BE2C (cell line): ENCODE measurements around the gene CHURC1.

ENCODE experiments used
- DNase-seq: peaks from one replicate; pipeline ENCODE4 v3.0.0-alpha.2; 2020
- H3K27me3 ChIP-seq: fragments of 250-450 bp; sonication (Bioruptor Pico); 2 replicates; pipeline ENCODE4 v1.5.1; 2020; ENCODE audit warnings: mild to moderate bottlenecking
- H3K36me3 ChIP-seq: fragments of 250-450 bp; sonication (Bioruptor Pico); 2 replicates; pipeline ENCODE4 v1.5.1; 2020; ENCODE audit warnings: mild to moderate bottlenecking
- H3K4me1 ChIP-seq: fragments of 250-450 bp; sonication (Bioruptor Pico); 2 replicates; pipeline ENCODE4 v1.5.1; 2020
- H3K4me3 ChIP-seq: 2 replicates; pipeline ENCODE4 v1.5.1; 2011; ENCODE audit warnings: low read depth, low read length
- H3K9me3 ChIP-seq: fragments of 250-450 bp; sonication (Bioruptor Pico); 2 replicates; pipeline ENCODE4 v1.5.1; 2020
- TF ChIP-seq, protein P1 (sequence below): IDR thresholded peaks from 2 replicates; pipeline ENCODE4 v1.5.1; 2012; ENCODE audit warnings: mild to moderate bottlenecking, low read depth, low read length

The CHURC1 gene

DNA sequence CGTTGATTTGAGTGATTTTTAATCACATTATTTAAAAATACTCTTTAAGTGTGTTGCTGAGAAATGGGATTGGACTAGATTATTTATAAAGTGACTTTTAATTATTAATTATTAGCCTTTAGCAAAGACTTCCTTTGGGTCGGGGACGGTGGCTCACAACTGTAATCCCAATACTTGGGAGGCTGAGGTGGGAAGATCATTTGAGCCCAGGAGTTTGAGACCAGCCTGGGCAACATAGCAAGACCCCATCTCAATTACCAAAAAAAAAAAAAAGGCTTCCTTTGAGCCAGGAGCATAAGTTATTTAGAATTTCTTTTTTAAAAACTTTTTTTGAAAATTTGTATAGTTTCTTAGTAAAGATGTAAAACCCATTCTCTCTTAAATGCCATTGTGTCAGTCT lies 8.8 kb downstream of the CHURC1 start:
- H3K36me3 ChIP-seq, result peaks cover 16% of the 10 kb centered on the region
- DNase-seq, result no peak

GRCh38 chr14:64926398-64926995 lies 12.2 kb downstream of the CHURC1 start:
- TF ChIP-seq, protein P1, sequence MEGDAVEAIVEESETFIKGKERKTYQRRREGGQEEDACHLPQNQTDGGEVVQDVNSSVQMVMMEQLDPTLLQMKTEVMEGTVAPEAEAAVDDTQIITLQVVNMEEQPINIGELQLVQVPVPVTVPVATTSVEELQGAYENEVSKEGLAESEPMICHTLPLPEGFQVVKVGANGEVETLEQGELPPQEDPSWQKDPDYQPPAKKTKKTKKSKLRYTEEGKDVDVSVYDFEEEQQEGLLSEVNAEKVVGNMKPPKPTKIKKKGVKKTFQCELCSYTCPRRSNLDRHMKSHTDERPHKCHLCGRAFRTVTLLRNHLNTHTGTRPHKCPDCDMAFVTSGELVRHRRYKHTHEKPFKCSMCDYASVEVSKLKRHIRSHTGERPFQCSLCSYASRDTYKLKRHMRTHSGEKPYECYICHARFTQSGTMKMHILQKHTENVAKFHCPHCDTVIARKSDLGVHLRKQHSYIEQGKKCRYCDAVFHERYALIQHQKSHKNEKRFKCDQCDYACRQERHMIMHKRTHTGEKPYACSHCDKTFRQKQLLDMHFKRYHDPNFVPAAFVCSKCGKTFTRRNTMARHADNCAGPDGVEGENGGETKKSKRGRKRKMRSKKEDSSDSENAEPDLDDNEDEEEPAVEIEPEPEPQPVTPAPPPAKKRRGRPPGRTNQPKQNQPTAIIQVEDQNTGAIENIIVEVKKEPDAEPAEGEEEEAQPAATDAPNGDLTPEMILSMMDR, result no peak
- H3K27me3 ChIP-seq, result no peaks in the 10 kb centered on the region
- H3K4me1 ChIP-seq, result no peaks in the 10 kb centered on the region
- no peak for DNase-seq
- no peak overlapping the region for H3K4me3 ChIP-seq
- no peaks in the 10 kb centered on the region for H3K9me3 ChIP-seq
- peaks cover 35% of the 10 kb centered on the region for H3K36me3 ChIP-seq

More for the DNA sequence above, 8.8 kb downstream of the CHURC1 start:
- H3K4me1 ChIP-seq, result no peaks in the 10 kb centered on the region
- H3K9me3 ChIP-seq, result no peaks in the 10 kb centered on the region
- H3K4me3 ChIP-seq, result no peak overlapping the region
- TF ChIP-seq, protein P1, result no peak
- H3K27me3 ChIP-seq, result no peaks in the 10 kb centered on the region

- H3K36me3 ChIP-seq, result peaks cover 35% of the 10 kb centered on the region
These were observed 12.8 kb downstream of the CHURC1 start for GRCh38 chr14:64927031-64927430.

DNA sequence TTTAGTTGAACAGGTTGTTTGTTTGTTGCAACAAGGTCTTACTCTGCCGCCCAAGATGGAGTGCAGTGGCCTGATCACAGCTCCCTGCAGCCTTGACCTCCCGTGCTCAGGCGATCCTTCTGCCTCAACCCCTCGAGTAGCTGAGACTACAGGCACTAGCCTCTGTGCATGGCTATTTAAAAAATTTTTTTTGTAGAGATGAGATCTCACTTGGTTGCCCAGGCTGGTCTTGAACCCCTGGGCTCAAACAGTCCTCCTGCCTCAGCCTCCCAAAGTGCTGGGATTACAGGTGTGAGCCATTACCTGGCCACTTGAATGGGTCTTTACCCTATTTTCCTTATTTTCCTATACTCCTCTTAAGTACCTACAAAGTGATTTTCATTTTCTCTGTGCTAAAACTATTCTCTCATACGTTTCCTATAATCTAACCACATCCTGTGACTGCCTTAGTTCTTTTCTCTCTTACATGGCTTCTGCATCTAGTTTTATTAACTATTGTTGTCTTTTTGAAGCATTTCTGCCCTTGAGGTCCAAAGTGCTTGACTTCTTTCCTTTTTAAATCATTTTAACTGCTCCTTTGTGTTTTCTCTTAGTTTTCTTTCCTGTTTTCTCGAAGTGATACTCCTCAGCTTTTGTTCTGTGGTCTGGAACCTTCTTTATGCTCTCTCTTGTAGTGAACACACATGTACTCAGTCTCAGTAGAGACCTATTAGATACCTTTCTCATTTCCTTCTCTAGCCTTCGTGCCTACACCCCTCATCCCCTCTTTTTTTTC lies 14.2 kb downstream of the CHURC1 start:
- no peak overlapping the region for H3K4me3 ChIP-seq
- no peaks in the 10 kb centered on the region for H3K4me1 ChIP-seq
- no peak for DNase-seq
- no peaks in the 10 kb centered on the region for H3K27me3 ChIP-seq
- H3K9me3 ChIP-seq, result no peaks in the 10 kb centered on the region
- TF ChIP-seq, protein P1, result no peak
- H3K36me3 ChIP-seq, result peaks cover 43% of the 10 kb centered on the region

More at GRCh38 chr14:64927031-64927430, 12.8 kb downstream of the CHURC1 start:
- Histone ChIP-seq H3K4me3 (no peak overlapping the region), H3K27me3 (no peaks in the 10 kb centered on the region), H3K9me3 (no peaks in the 10 kb centered on the region), H3K4me1 (no peaks in the 10 kb centered on the region)
- no peak for DNase-seq
- TF ChIP-seq, protein P1, result no peak

- Histone ChIP-seq H3K27me3 (no peaks in the 10 kb centered on the region), H3K4me3 (no peak overlapping the region), H3K36me3 (peaks cover 41% of the 10 kb centered on the region), H3K4me1 (no peaks in the 10 kb centered on the region), H3K9me3 (no peaks in the 10 kb centered on the region)
- TF ChIP-seq, protein P1, result no peak
- DNase-seq, result no peak
These were observed 14.7 kb downstream of the CHURC1 start for GRCh38 chr14:64929014-64929359.
